Glomerular endothelial cell (primary cell): Measurements from ENCODE around the gene AMY1B. TPM values are rescaled to one million over a fixed set of nuclear protein-coding genes. Genes with fewer than 3 reads are reported as not detected.
"Not testable (repeated sequence)": the region's sequence is repeated elsewhere in the genome, so short reads cannot be mapped to it uniquely, and the experiment has no call there.

Experiments used
- DNase-seq: peaks from one replicate; pipeline ENCODE4 v3.0.0-alpha.2; 2011; ENCODE audit warnings: low read depth, low spot score; ENCODE audit errors: extremely low read depth
- total RNA-seq: library from RNA; depleted of rRNA; stranded (reverse); fragments of >200 nt; gene quantifications from 2 replicates; pipeline ENCODE4 v1.2.3, GENCODE V29; 2015

The AMY1B gene
- not detected in 2 replicates for total RNA-seq

DNA sequence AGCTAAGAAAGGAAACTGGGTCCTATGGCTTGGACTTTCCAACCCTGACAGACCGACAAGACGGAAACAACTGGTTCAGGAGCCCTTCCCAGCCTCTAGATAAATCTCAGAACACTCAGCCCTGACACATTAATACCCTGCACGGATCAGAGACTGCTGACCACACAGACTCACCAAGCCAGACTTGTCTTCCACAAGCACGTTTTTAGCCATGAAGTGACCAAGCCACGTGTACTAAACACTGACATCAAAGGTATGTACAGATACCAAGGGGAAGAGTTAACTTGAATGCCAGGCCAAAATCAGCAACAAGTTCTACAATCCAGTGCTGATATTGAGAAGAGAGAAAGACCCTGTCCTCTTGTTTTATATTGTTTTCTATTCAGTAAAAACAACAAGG lies at the start of gene AMY1B:
AMY1B (minus strand) TSS at position 101 of the 400 bp plus-strand sequence. CDS start 571 bp downstream, outside the sequence.
- DNase-seq: not testable (repeated sequence)

DNA sequence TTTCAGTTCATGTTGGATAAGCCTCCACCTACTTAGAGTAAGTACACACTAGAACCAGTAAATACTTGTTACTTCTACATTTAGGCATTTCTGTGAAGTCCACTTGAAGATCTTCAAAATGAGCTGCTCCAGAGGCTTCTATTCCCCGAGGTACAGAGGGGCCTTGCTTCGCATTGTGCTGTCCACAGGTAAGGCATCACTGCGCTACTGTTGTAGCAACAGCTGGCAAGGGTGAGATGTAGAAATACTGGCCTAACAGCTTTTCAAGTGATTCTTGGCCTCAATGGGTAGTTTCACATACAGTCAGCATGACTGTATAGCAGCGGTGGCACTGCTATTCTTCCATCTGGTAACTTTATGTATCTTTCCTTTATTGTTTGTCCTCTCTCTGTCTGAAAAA lies 49.0 kb upstream of the AMY1B start:
- not testable (repeated sequence) for DNase-seq

DNA sequence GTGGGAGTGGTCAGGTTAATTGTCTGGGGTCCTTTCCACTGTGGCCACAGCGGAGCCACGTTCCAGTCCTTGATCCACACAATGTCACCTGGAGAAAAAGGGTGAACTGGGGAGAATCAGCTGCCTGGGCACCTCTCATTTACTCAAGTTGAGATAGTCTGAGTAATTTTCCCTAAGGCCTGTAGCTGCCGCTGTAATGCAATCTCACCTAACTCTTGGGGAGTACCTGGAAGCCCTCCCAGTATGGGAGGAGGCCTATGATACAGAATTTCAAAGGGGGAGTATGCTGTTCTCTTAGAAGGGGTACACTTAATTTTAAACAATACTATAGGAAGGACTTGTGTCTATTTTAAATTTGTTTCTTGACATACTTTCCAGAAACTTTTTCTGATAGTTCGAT lies 48.4 kb upstream of the AMY1B start:
- DNase-seq: not testable (repeated sequence)

- DNase-seq: not testable (repeated sequence)
Observed at GRCh38 chr1:103738031-103738430, 42.0 kb upstream of the AMY1B start.

- not testable (repeated sequence) for DNase-seq
Observed at GRCh38 chr1:103735334-103735733, 39.3 kb upstream of the AMY1B start.

DNA sequence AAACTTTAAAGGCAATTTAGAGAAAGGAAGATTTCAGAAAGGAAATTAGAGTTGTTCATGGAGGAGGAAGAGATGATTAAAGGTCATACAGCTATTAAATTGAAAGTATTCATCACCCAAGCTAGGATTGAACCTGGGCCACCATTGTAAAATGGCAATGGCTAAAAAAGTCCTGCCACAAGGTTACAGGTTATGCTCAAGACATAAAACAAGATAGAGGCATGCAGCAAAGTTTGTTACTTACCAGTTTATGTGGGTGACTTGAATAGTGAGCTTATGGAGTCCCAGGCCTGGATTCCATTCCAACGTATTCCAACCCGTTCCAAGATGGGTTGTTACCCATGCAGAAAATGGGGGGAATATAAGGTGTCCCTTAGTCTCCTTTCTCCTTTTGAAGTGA lies 25.5 kb upstream of the AMY1B start:
- not testable (repeated sequence) for DNase-seq

DNA sequence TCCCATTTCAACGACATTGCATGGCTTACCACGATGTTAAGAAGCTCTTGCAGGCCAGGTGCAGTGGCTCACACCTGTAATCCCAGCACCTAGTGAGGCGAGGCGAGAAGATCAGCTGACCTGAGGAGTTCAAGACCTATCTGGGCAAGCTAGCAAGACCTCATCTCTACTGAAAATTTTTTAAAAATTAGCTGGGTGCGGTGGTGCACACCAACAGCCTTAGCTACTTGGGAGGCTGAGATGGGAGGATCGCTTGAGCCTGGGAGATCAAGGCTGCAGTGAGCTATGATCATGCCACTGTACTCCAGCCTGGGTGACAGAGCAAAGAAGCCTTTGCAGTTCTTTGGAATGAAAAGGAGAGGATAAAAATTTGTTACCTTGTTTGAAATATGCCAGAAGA lies 21.4 kb upstream of the AMY1B start:
- not testable (repeated sequence) for DNase-seq

GRCh38 chr1:103710381-103710780 lies 14.4 kb upstream of the AMY1B start:
- DNase-seq: not testable (repeated sequence)

DNA sequence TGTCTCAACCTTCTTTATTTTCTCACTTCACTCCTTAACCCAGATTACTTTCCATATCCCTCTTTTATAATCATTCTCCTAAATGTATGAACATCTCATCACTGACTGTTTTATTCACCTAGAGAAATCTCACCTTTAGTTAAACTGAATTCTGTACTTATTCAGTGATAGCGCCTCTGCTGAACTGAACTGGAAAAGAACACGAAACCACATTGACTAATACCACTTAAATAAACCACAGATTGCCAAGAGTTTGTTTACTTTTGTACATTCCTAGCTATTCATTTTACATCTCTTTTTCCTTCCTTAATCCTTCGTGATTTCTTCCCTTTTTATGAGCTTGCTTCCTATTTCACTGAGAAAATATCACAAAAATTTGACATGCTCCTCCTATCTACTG lies 11.7 kb upstream of the AMY1B start:
- not testable (repeated sequence) for DNase-seq

- DNase-seq: not testable (repeated sequence)
Observed at GRCh38 chr1:103701256-103701655, 5.2 kb upstream of the AMY1B start.

DNA sequence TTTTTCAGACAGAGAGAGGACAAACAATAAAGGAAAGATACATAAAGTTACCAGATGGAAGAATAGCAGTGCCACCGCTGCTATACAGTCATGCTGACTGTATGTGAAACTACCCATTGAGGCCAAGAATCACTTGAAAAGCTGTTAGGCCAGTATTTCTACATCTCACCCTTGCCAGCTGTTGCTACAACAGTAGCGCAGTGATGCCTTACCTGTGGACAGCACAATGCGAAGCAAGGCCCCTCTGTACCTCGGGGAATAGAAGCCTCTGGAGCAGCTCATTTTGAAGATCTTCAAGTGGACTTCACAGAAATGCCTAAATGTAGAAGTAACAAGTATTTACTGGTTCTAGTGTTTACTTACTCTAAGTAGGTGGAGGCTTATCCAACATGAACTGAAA lies 4.7 kb upstream of the AMY1B start:
- DNase-seq: not testable (repeated sequence)

DNA sequence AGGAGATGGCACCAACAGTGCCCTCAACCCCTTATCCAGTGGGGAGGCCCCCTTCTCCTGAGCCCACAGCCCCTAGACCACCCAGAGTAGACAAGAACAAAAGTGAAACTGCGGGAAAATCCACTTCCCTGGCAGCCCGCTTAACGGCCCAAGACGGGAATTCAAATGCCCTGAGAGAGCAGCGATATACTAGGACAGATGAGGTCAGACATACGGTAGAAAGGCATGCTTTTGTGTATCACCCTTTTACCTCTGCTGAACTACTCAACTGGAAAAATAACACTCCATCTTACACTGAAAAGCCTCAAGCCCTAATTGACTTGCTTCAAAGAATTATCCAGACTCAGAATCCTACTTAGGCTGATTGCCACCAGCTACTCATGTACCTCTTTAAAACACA lies 1.4 kb upstream of the AMY1B start:
- not testable (repeated sequence) for DNase-seq

DNA sequence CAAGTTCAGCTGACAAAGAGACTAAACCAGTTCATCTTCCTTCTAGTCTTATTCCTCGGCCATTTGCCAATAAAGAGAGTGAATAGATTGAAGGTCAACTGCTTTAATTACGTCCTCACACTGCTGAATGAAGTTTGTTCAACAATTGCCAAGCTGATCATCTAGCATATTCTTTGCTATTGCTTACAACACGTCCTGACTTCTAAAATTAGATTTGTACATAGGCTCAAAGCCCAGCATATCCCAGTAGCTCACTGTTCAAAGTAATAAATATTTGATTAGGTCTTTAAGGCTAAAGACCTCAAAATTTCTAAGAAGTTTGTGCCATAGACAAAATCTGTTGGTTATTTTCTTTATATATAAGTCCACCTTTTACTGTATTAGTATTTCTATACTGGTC lies 19.7 kb downstream of the AMY1B start:
- DNase-seq: not testable (repeated sequence)

DNA sequence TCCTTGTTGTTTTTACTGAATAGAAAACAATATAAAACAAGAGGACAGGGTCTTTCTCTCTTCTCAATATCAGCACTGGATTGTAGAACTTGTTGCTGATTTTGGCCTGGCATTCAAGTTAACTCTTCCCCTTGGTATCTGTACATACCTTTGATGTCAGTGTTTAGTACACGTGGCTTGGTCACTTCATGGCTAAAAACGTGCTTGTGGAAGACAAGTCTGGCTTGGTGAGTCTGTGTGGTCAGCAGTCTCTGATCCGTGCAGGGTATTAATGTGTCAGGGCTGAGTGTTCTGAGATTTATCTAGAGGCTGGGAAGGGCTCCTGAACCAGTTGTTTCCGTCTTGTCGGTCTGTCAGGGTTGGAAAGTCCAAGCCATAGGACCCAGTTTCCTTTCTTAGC lies 40.5 kb downstream of the AMY1B start, which contains the start of gene AMY1A:
AMY1A (plus strand) TSS at position 301 of the 400 bp plus-strand sequence. CDS start 571 bp downstream, outside the sequence.
- DNase-seq: not testable (repeated sequence)

- not testable (repeated sequence) for DNase-seq
Observed at GRCh38 chr1:103654133-103654532, 41.9 kb downstream of the AMY1B start.

DNA sequence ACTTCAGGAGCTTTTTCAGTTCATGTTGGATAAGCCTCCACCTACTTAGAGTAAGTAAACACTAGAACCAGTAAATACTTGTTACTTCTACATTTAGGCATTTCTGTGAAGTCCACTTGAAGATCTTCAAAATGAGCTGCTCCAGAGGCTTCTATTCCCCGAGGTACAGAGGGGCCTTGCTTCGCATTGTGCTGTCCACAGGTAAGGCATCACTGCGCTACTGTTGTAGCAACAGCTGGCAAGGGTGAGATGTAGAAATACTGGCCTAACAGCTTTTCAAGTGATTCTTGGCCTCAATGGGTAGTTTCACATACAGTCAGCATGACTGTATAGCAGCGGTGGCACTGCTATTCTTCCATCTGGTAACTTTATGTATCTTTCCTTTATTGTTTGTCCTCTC lies 45.1 kb downstream of the AMY1B start:
- not testable (repeated sequence) for DNase-seq

DNA sequence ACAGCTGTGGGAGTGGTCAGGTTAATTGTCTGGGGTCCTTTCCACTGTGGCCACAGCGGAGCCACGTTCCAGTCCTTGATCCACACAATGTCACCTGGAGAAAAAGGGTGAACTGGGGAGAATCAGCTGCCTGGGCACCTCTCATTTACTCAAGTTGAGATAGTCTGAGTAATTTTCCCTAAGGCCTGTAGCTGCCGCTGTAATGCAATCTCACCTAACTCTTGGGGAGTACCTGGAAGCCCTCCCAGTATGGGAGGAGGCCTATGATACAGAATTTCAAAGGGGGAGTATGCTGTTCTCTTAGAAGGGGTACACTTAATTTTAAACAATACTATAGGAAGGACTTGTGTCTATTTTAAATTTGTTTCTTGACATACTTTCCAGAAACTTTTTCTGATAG lies 45.7 kb downstream of the AMY1B start:
- DNase-seq: not testable (repeated sequence)

DNA sequence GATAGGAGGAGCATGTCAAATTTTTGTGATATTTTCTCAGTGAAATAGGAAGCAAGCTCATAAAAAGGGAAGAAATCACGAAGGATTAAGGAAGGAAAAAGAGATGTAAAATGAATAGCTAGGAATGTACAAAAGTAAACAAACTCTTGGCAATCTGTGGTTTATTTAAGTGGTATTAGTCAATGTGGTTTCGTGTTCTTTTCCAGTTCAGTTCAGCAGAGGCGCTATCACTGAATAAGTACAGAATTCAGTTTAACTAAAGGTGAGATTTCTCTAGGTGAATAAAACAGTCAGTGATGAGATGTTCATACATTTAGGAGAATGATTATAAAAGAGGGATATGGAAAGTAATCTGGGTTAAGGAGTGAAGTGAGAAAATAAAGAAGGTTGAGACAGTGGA lies 52.1 kb downstream of the AMY1B start:
- DNase-seq: not testable (repeated sequence)

- DNase-seq: not testable (repeated sequence)
Observed at GRCh38 chr1:103641194-103641593, 54.8 kb downstream of the AMY1B start.
